GM21528 (cell line): ENCODE measurements around the gene PLEKHH2.
"Not testable (repeated sequence)": the region's sequence is repeated elsewhere in the genome, so short reads cannot be mapped to it uniquely, and the experiment has no call there.

ENCODE experiments used
- ATAC-seq: cut with Tn5 transposase; IDR thresholded peaks from one replicate; pipeline ENCODE4 v1.9.1; 2021; ENCODE audit warnings: mild to moderate bottlenecking, moderate library complexity; ENCODE audit not compliant: unreplicated experiment, low FRiP score

Gene PLEKHH2

DNA sequence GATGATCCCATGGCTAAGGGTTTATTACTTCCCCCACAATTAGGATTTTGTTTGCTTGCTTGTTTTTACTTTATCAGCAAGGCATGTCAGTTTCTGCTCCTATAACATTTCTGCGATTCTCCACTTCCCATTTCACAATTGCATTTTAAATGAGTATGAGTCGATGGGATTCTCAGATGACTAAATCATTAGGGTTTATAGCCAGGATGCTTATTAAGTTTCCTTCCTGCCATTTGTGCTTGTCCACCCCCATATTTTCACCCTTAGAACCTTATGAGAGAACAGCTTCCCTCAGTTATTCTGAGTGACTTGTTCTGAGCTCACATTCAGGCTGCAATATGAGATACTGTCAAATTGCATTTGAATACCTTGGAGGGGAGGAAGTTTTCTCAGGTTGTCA, 77.1 kb downstream of the PLEKHH2 start:
- ATAC-seq: no peak

DNA sequence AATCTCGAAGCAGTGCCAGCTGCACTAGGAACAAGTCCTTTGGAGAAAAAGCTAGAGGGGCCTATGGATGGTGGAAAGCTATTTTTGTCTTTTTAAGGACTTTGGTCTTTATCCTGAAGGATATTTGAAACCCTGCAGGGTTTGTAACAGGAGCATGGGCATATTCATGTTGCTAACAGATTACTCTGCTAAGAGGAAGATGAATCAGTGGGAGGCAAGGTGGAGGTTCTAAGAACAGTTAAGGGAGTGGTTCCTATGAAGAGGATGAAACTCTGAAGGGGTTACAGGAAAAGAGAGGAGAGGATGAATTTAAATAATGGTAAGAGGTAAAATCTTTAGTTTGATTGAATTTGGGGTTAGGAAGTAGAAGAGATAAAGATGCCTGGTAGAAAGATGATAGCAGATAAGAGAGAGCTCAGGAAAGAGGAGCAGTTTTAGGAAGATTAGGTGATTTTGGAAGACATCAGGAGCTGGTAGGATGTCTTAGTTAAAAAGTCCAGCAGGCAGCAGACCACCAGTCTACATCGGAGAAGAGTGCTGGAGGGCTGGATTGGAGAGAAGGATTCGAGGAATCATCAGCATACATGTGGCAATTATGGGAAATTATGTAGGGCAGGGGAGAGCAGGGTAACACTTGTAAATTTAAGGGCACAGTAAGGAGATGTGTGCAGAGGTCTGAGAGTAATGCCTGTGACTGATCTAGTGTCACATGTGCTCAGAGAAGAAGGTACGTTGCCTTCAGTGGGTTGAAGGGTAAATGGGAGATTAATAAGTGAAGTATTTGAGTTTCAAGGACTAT, 78.4 kb downstream of the PLEKHH2 start:
- no peak for ATAC-seq

DNA sequence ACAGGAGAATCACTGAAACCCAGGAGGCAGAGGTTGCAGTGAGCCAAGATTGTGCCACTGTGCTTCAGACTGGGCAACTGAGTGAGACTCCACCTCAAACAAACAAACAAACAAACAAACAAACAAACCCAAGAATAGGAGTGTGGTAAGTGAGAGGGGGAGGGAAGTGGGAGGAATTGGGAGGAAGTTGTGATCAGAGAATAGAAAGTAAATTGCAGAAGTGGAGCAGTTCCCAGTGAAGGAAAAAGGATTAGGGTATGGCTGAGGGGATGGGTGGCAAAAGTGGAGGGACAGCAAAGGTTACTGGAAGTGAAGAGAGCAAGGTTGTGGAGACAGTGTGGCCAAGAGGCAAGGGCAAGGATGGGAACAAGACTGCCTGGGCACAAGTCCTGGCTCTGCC, 80.3 kb downstream of the PLEKHH2 start:
- ATAC-seq: no peak

DNA sequence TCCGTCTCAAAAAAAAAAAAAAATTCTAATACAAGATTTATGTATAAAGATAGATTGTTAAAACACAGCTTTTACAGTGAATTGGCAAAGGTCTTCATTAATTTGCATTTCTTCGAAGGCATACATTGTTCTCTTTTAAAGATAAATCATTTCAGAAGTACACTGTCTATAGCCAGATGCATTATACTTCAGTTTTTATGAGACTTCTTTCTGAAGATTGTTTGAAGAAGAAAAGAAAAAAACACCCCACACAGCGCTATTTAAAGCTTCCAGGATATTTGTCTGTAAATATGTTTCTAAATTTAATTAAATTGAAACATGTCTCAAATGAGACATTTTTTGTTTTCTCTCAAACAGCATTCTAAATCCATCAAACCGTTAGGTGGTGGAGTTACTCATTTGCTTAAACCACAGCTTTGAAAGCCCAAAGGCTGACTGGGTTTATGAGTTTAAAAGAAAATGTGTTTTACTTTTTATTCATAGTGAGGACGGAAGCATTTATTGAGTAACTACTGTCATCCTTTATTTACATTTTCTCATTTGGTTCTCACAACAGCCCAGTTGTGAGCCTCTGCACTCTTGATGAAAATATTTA, 81.6 kb downstream of the PLEKHH2 start:
- ATAC-seq: no peak

DNA sequence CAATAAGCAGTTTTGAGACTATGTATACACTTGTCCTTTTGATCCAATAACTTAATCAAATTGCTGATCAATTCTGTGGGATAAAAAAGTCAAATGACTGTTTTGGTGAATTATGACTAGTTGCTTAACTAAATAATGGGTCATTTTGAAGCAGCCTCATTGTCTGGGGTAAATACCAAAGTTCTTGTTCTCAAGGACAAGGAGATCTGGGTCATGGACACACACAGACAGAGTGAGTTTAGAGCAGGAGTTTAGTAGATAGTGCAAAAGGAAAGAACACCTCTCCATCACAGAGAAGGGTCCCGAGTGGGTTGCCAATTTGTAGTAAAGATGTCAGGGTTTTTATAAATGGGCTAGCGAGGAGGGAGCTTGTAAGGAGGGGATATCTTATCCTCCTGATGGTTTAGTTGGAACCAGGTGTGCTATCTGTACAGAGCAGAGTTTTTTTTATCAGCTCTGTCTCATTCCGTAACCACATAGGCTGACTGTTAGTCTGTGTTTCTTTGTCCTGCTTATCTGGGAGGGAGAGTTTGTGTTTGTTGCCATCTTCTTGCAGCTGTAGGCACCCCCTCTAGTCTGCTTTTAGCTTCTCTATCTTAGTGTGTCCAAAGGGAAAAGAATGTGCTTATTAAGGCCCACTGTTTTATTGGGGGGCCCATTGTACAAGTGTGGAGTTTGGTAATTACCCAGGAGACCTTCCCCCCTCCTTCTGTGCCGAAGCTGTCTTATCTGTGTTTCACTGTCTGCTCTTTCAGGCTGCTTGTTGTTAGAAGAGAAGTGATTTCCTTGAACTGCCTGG, 87.9 kb downstream of the PLEKHH2 start:
- no peak for ATAC-seq

DNA sequence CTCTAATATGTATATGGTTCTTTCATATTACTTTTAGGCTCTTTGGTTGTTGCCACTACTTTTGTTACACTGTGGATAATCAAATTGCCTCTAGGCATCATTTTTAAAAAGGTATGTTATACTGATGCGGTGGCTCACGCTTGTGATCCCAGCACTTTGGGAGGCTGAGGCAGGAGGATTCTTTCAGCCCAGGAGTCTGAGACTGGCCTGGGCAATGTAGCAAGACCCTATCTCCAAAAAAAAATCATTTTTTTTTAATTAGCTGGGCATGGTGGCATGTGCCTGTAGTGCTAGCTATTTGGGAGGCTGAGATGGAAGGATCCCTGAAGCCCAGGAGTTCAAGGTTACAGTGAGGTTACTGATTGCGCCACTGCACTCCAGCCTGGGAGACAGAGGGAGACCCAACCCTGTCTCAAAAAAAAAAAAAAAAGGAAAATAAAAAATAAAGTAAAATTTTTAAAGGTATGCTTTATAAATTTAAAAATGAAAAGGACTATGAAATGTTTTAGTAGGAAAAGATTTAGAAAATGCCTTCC, 88.7 kb downstream of the PLEKHH2 start:
- ATAC-seq: no peak

DNA sequence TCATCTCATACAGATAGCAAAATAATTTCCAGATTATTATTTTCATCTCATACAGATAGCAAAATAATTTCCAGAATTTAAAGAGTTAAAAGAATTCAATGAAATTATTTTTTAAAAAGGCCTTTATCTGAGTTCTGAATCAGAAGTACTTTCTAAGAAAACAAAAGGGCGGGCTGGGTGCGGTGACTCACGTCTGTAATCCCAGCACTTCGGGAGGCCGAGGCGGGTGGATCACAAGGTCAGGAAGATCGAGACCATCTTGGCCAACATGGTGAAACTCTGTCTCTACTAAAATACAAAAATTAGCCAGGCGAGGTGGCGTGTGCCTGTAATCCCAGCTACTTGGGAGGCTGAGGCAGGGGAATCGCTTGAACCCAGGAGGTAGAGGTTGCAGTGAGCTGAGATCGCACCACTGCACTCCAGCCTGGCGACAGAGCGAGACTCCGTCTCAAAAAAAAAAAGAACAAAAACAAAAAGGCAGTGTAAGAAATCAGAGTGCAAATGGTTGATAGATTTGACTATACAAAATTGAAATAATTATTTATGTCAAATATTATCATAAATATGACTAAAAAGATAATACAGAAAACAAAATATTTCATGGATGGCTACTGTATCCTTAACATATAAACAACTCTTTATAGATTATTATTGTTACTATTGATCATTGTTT, 90.0 kb downstream of the PLEKHH2 start:
- not testable (repeated sequence) for ATAC-seq

DNA sequence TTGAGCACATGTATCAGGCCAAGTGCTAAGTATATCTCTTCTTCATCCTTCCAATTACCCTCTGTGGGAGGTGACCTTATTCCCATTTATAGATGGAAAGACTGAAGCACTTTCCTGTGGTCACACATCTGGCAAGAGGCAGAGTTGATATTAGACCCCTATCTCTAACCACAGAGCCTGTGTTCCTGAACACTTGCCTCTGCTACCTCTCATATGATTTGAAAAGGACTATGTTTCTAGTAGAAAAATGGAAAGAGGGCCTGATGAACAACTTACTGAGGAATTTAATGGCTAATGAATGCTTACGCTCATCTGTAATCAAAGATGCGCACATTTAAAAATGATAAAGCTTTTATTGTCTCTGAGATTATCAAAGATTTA, 90.6 kb downstream of the PLEKHH2 start:
- no peak for ATAC-seq

DNA sequence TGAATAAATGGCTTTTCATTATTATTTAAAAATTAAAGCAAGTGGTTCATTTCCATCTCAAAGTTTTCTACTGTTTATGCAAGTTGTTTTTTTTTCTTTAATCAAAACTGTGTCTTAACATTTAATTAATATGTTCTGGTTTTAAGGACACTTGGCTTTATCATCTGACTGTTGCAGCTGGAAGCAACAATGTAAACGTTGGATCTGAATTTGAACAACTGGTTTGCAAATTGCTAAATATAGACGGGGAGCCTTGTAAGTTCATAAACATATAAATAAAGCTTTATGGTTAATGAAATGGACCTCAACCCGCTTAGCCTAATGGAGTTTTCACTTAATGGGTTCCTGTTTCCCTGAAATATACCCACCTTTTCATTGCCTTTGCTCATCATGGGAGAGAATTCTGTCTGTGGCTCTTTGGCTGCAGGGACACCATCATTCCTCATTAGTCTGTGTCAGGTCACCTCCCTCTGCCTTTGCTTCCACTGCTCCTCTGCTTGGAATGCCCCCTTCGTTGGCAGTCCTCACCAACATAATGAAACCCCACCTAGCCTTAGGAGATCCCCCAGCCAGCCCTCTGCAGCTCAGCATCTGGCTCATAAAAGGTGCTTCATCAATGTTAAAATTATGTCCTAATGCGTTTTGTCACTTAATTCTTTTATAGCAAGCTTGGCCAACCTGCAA, 92.6 kb downstream of the PLEKHH2 start:
- ATAC-seq: no peak

DNA sequence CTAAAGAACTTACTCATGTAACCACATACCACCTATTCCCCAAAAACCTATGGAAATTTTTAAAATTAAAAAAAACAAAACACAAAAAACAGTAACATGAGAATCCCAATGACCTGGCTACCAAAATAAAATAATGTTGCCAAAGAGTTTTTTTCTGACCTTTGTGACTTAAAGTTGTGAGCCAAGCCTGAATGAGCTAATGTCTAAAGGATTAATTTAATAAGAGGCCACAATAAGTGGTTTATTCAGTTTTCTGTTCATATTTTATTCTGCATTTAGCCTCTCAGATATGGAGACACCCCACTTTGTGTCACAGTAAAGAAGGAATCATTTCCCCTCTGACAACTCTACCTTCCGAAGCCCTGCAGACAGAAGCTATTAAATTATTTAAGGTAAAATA, 94.2 kb downstream of the PLEKHH2 start:
- no peak for ATAC-seq

DNA sequence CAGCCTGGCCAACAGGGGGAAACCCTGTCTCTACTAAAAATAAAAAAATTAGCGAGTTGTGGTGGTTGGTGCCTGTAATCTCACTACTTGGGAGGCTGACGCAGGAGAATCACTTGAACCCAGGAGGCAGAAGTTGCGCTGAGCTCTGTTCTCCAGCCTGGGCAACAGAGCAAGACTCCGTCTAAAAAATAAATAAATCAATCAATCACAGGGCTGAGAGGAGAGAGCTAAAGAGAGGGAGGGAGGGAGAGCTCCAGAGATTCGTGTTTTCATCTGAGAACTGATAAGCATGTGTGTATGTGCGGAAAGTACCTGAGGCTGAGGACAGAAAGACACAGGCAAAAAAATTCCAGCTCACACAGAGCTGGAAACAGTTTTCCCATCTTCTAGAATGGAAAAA, 99.6 kb downstream of the PLEKHH2 start:
- ATAC-seq: no peak

DNA sequence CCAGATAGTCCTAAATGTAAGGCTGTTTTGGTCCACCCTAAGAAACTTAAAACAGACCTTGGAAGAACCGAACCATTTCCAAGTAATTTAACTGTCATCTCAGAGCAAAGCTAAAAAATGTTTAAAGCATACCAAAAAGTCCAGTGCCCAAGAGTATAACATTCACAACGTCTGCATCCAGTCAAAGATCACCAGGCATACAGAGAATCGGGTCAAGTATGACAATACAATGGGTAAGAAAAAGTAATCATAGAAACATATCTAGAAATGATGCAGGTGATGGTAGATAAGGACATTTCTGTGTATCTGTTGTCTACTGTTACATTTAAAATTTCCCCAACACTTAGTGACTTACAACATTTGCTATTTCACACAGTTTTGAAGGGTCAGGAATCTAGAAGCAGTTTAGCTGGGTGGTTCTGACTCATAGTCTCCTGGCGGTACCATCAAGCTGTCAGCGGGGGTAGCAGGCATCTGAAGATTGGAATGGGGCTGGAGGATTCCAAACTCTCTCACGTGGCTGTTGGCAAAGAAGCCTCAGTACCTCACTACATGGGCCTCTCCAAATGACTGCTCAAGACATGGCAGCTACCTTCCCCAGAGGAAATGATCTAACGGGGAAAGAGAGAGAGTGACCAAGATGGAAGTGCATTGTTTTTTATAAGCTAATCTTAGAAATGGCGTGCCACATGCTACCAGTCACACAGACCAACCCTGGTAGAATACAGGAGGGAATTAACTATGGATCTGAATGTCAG, 100.2 kb downstream of the PLEKHH2 start:
- no peak for ATAC-seq

DNA sequence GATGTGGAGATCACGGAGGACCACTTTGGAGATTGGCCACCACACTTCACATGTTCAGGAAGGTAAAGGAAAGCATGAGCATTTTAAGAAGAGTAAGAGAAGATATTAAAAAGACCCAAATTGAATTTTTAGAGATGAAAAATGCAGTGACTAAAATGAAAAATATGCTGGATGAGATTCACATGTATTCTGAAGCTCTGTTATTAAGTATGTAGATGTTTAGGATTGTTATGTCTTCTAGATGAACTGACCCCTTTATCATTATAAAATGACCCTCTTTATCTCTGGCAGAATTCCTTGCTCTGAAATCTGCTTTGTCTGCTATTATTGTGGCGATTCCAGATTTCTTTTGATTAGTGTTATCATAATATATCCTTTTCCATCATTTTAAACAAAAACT, 100.8 kb downstream of the PLEKHH2 start:
- ATAC-seq: no peak

DNA sequence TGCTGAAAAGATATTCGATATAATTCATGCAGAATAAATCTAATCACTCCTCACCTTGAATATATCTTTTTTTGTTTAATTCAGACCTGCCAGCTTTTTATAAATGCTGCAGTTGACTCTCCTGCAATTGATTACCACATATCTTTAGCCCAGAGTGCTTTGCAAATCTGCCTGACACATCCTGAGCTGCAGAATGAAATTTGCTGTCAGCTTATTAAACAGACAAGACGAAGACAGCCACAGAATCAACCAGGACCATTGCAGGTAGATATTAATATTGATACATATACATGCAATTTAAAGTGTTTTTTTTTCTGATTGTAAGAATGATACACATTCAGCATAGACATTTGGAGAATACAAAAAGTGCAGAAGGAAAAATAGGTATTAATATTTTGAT, 101.2 kb downstream of the PLEKHH2 start:
- ATAC-seq: no peak

DNA sequence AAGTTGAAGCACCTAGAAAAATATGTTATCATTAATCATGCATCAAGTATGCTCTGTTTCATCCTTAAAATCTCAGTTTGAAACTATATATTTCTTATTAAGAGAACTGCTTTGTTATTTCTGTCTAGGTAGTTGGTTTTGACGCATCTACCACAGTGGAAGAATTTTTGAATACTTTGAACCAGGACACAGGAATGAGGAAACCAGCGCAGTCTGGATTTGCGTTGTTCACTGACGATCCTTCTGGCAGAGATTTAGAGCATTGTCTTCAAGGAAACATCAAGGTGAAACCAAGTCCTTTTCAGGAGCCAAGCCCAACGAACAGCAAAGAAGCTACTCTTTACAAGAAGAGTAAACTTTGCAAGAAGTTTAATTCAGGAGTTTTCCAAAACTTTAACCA, 106.6 kb downstream of the PLEKHH2 start:
- no peak for ATAC-seq

DNA sequence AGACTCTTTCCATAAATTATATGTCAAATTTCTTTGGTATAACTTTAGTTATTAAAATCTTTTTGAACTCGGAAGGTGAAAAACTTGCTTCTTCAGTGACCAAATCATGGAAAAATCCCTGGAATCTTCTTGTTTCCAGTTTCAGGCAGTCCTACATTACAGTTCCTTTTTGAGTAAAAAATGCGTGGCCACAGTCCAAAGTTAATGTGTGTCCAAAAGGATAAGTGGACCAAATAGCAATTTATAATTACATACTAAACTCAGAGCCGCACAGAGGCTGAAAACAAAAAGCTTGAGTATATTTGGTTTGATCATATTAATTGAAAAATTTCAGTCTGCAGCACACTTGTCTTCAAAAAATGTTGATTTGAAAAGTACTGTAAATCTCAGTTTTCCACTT, 108.4 kb downstream of the PLEKHH2 start:
- ATAC-seq: no peak

DNA sequence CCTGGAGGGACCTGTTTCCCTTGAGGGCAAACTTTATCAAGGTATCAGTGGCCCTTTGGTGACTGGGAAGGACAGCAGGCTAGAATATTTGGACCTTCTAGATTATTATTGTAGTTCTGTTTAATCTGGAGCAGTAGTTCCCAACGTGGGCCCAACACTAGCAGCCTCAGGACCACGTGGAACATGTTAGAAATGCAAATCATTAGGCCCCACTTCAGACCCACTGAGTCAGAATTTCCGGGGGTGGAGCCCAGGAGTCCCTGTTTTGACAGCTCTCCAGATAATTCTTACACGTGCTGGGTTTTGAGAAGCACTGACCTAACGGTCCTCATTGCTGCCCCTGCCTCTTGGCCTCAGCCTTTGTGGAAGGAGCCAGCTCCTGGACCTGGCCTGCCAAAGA, 111.3 kb downstream of the PLEKHH2 start:
- no peak for ATAC-seq

DNA sequence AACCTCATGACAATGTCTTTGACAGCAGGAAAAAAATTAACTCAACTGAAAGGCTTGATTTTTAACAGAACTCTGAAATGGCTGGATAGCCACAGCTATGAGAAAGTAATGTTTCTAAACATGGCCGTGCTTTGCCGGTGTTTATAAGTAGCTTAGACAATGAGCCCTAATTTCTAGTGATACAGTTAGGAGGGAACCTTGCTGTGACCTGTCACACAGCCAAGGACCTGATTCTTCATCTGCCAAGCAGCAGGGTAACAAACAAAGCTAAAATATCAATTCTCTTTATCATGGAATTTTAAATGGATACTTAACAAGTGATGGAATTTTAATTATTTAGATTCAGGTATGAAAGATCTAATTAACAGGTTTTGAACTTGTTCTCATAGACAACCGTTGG, 112.5 kb downstream of the PLEKHH2 start:
- no peak for ATAC-seq

DNA sequence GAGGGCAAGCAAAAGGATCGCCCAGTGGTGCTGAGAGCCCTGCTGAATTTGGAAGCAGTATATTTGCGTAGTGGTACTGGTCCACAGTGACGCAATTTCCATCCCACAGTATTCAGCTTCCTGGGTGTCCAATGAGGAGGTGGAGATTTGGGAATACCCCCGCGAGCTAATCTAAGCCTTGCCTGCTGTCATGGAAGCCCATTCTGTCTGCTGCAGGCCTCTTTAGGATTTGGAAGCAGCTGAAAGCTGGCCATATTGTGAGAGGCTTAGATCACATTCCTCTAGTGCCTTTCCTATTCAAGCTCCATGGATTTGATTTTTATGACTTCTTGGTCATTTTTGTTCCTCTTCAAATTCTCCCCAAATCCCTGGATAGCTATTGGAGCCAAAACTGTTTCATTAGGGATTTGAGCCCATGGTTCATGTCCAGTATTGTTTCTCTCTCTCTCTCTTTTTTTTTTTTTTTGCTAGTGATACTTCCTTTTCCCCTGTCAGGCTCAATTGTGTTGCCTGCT, 114.5 kb downstream of the PLEKHH2 start:
- no peak for ATAC-seq
